Measurements from ENCODE around the gene ZNF587. TPM values are rescaled to one million over a fixed set of nuclear protein-coding genes. Genes with fewer than 3 reads are reported as not detected.

Gene ZNF587
- total and polyA plus RNA-seq, 10 of the 15 experiments (the other 5 are each of a cell fraction or from before 2014, with no cell fraction given) = 1.9 to 27.8 (median 13.5) TPM

DNA sequence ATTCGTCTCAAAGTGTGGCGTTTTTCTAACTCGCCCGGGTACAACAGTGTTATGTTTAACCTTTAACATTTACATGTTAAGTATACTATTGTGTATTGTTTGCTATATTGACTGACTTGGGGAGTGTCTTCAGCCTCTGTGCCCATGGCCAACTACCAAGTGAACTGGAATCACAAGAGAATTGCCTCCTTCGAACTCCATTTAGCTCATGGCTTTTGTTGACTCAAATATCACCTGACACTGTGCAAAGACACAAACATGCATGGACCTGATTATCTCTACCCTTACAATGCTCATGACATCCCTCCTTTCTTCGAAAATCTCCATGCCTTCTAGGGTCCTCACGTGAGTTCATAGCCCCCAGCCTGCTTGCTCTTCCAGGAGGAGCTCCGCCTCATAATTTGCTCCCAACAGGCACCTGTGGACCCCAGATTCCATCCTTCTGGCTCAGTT lies 38.5 kb downstream of the ZNF587 start:
- no peak for DNase-seq (ENCODE audit: low read depth, low spot score)
- intact Hi-C loops (cut with micrococcal nuclease; ENCODE audit: unreplicated experiment) (loop anchor here (10.0 kb wide), 1 partner anchor 483 kb away; no protein-coding TSS in a partner anchor), in situ Hi-C loops (cut with MboI) (no loop called here)
- RAD21 ChIA-PET (ENCODE audit: unreplicated experiment) = no interaction called here
- SMC1A ChIA-PET (ENCODE audit: uncharacterized antibody, unreplicated experiment) = interaction anchor here (1.0 kb wide), 1 partner anchor 16 kb away, joined by 3 read pairs; no protein-coding TSS in a partner anchor
- Histone ChIP-seq H3K4me1 (ENCODE audit: control insufficient read depth, insufficient read depth, low read length) (no peaks in the 10 kb centered on the region), H3K27me3 (replicated peaks in 1 of 2; ENCODE audit: control insufficient read depth in 2 of 2, insufficient read depth in 2 of 2, low read length in 1 of 2) (no peaks in the 10 kb centered on the region), H3K4me2 (ENCODE audit: control insufficient read depth, insufficient read depth) (peak overlapping the region; percentile 75), H4K20me1 (ENCODE audit: control insufficient read depth, insufficient read depth) (no peaks in the 10 kb centered on the region), H3K36me3 (ENCODE audit: control insufficient read depth in 2 of 2, insufficient read depth in 2 of 2, low read length in 1 of 2) (peaks cover 0 to 3% of the 10 kb centered on the region in 2 experiments; a peak in 3 of 4 replicates), H3K4me3 (peak overlapping the region; percentile 83), H2AFZ (ENCODE audit: control insufficient read depth, low read depth, low read length) (peak overlapping the region; percentile 99), H3K9ac (ENCODE audit: control insufficient read depth, insufficient read depth, low read length) (peak overlapping the region; percentile 90), H3K27ac (ENCODE audit: control insufficient read depth, insufficient read depth) (peak overlapping the region; percentile 85), H3K79me2 (ENCODE audit: control insufficient read depth, insufficient read depth, low read length) (peaks cover 33% of the 10 kb centered on the region), H3K9me3 (replicated peaks; ENCODE audit: control insufficient read depth, insufficient read depth, low read length) (peaks cover 16% of the 10 kb centered on the region)
- TSS peak; percentile 73 for BruUV-seq (replicated peaks)
- CTCF ChIA-PET = interaction anchor here (0.5 to 1.4 kb wide), 5 partner anchors 10 to 152 kb away, joined by 3 to 4 read pairs (median 3); no protein-coding TSS in a partner anchor
- 20% methylated on average over 8 of the region's 8 CpGs for WGBS (ENCODE audit: insufficient coverage, insufficient replicate concordance, low lambda C conversion rate, missing lambda C conversion rate)
- POLR2A ChIA-PET = no interaction called here
- FAIRE-seq = no peak
- TF ChIP-seq BHLHE40 (IDR thresholded peaks at IDR 0.05; ENCODE audit: borderline replicate concordance in 1 of 2, low read depth in 2 of 2, low read length in 1 of 2) (peak; percentile 50 to 81; a peak in 3 of 4 replicates), SMAD1 (IDR thresholded peaks at IDR 0.05; ENCODE audit: low read depth, partially characterized antibody) (no peak), SMARCA5 (IDR thresholded peaks at IDR 0.05) (no peak), JUNB (IDR thresholded peaks at IDR 0.05) (no peak)
- TF ChIP-seq, protein P1, sequence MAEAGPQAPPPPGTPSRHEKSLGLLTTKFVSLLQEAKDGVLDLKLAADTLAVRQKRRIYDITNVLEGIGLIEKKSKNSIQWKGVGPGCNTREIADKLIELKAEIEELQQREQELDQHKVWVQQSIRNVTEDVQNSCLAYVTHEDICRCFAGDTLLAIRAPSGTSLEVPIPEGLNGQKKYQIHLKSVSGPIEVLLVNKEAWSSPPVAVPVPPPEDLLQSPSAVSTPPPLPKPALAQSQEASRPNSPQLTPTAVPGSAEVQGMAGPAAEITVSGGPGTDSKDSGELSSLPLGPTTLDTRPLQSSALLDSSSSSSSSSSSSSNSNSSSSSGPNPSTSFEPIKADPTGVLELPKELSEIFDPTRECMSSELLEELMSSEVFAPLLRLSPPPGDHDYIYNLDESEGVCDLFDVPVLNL (IDR thresholded peaks at IDR 0.05; ENCODE audit: low read depth, low read length) = no peak
- ATAC-seq = peak; percentile 14

Data from GM12878 (cell line).